Esophagus muscularis mucosa (tissue), 4 donors: ENCODE results near the gene FBH1.
"Not testable (repeated sequence)": the region's sequence is repeated elsewhere in the genome, so short reads cannot be mapped to it uniquely, and the experiment has no call there.

Experiments used
- EP300 ChIP-seq: sonication (generic); formaldehyde crosslinking; IDR thresholded peaks from one replicate; pipeline ENCODE4 v1.6.1; 2017; ENCODE audit warnings: antibody characterized with exemption
- POLR2A ChIP-seq: fragments of 450-650 bp; IDR thresholded peaks from one replicate; pipeline ENCODE4 v1.6.1; 2017; ENCODE audit warnings: antibody characterized with exemption, moderate library complexity, mild to moderate bottlenecking, low read depth
- POLR2AphosphoS5 ChIP-seq, 2 donors: sonication (generic); formaldehyde crosslinking; IDR thresholded peaks; one replicate each; pipeline ENCODE4 v1.6.1; 2017; ENCODE audit warnings: antibody characterized with exemption in 2 of 2
- TF ChIP-seq, protein P1 (sequence below), 3 experiments: fragments of 200-600 bp in 2 of 3; fragments of 450-650 bp in 1 of 3; sonication (generic) in 2 of 3; IDR thresholded peaks; one replicate each; pipeline ENCODE4 v1.5.1; 2017 to 2019; ENCODE audit warnings: antibody characterized with exemption in 3 of 3, mild to moderate bottlenecking in 2 of 3, moderate library complexity in 1 of 3

DNA sequence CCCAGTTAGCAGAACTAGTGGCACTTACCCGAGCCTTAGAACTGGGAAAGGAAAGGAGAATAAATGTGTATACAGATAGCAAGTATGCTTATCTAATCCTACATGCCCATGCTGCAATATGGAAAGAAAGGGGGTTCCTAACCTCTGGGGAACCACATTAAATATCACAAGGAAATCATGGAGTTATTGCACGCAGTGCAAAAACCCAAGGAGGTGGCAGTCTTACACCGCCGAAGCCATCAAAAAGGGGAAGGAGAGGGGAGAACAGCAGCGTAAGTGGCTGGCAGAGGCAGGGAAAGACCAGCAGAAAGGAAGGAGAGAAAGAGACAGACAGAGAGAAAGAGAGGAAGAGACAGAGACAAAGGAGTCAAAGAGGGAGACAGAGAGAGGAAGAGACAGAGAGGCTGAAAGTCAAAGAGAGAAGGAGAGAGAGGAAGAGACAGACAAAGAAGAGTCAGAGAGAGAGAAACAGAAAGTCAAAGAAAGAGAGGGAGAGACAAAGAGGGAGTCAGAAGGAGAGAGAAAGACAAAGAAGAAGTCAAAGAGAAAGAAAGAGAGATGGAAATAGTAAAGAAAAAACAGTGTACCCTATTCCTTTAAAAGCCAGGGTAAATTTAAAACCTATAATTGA, 23.5 kb upstream of the FBH1 start:
- not testable (repeated sequence) for TF ChIP-seq POLR2A; POLR2AphosphoS5 (IDR thresholded peaks at IDR 0.05); EP300
- TF ChIP-seq, protein P1, sequence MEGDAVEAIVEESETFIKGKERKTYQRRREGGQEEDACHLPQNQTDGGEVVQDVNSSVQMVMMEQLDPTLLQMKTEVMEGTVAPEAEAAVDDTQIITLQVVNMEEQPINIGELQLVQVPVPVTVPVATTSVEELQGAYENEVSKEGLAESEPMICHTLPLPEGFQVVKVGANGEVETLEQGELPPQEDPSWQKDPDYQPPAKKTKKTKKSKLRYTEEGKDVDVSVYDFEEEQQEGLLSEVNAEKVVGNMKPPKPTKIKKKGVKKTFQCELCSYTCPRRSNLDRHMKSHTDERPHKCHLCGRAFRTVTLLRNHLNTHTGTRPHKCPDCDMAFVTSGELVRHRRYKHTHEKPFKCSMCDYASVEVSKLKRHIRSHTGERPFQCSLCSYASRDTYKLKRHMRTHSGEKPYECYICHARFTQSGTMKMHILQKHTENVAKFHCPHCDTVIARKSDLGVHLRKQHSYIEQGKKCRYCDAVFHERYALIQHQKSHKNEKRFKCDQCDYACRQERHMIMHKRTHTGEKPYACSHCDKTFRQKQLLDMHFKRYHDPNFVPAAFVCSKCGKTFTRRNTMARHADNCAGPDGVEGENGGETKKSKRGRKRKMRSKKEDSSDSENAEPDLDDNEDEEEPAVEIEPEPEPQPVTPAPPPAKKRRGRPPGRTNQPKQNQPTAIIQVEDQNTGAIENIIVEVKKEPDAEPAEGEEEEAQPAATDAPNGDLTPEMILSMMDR (IDR thresholded peaks at IDR 0.05) = not testable (repeated sequence)
